ENCODE results near the gene SLC35E2B. TPM values are rescaled to one million over a fixed set of nuclear protein-coding genes. Genes with fewer than 3 reads are reported as not detected.
"Not testable (repeated sequence)": the region's sequence is repeated elsewhere in the genome, so short reads cannot be mapped to it uniquely, and the experiment has no call there.

SLC35E2B gene
- total RNA-seq, 1 experiment from 2014 or later: 41.7 TPM

GRCh38 chr1:1664941-1665814 lies 27.4 kb downstream of the SLC35E2B start:
- Histone ChIP-seq H2BK15ac (ENCODE audit: low read depth, low read length) (no peak overlapping the region), H4K5ac (ENCODE audit: insufficient read length, low read depth, low read length) (no peak overlapping the region), H3K23ac (ENCODE audit: insufficient read length, low read depth, low read length) (no peak overlapping the region), H3K79me1 (ENCODE audit: insufficient read depth, low read depth, low read length, poor library complexity, severe bottlenecking) (no peaks in the 10 kb centered on the region), H2BK120ac (ENCODE audit: low read depth, low read length, poor library complexity, severe bottlenecking) (no peak overlapping the region), H3K27me3 (ENCODE audit: insufficient read depth, low read length) (no peaks in the 10 kb centered on the region), H3K27ac (ENCODE audit: insufficient read length, low read depth, low read length) (no peak overlapping the region), H2AK5ac (ENCODE audit: insufficient read length, low read length) (no peak overlapping the region), H4K20me1 (ENCODE audit: control insufficient read depth, insufficient read depth, insufficient read length) (no peaks in the 10 kb centered on the region), H3K18ac (ENCODE audit: insufficient read length, low read depth, low read length) (no peak overlapping the region), H2BK12ac (ENCODE audit: insufficient read length, low read depth, low read length) (no peak overlapping the region), H3K4ac (ENCODE audit: low read depth, low read length) (no peak overlapping the region), H3K56ac (ENCODE audit: insufficient read length, low read depth, low read length) (no peak overlapping the region), H4K91ac (ENCODE audit: insufficient read length, low read depth, low read length) (no peak overlapping the region), H3K4me2 (ENCODE audit: insufficient read depth, insufficient read length, low read length) (no peak overlapping the region), H3T11ph (ENCODE audit: low read length) (no peak overlapping the region), H3K9me3 (ENCODE audit: control insufficient read depth, low read depth, low read length) (no peaks in the 10 kb centered on the region), H2BK5ac (ENCODE audit: insufficient read length, low read length) (no peak overlapping the region), H3K23me2 (ENCODE audit: insufficient read length, low read depth, low read length, poor library complexity, severe bottlenecking) (no peaks in the 10 kb centered on the region), H3K14ac (ENCODE audit: insufficient read depth, low read length) (no peak overlapping the region), H2BK20ac (ENCODE audit: low read depth, low read length, poor library complexity, severe bottlenecking) (no peak overlapping the region), H3K79me2 (ENCODE audit: insufficient read depth, low read length) (no peaks in the 10 kb centered on the region), H3K9ac (ENCODE audit: extremely low read depth, insufficient read length, low read length) (no peak overlapping the region), H3K4me1 (ENCODE audit: insufficient read depth, low read length) (no peaks in the 10 kb centered on the region), H2AFZ (ENCODE audit: low read length) (no peak overlapping the region), H4K8ac (replicated peaks; ENCODE audit: insufficient read length, low read depth, low read length) (no peak overlapping the region)
- no peak for TF ChIP-seq CTCF (conservative IDR thresholded peaks at IDR 0.05)
- Mint-ChIP-seq H3K27ac (0 out of 7 replicates have a peak overlapping the region, but pooled peaks of 1 of the 3 experiments have one; percentile 27), H3K4me1 (no peaks in the 10 kb centered on the region), H3K27me3 (ENCODE audit: low read depth) (no peaks in the 10 kb centered on the region), H3K9me3 (no peaks in the 10 kb centered on the region), H3K4me3 (no peak overlapping the region), H3K36me3 (ENCODE audit: insufficient read depth in 1 of 3, low read depth in 3 of 3) (peaks cover 7 to 33% (median 26%) of the 10 kb centered on the region in 3 experiments; a peak in 6 of 7 replicates)
- DNase-seq: no peak
- WGBS (ENCODE audit: extremely low coverage, insufficient read length, low lambda C conversion rate): no CpG with 5 or more reads among the region's 27 CpGs

- not testable (repeated sequence) for H3K23me2 ChIP-seq (ENCODE audit: insufficient read length, low read depth, low read length, poor library complexity, severe bottlenecking); H3K4me2 ChIP-seq (ENCODE audit: insufficient read depth, insufficient read length, low read length); H2AK5ac ChIP-seq (ENCODE audit: insufficient read length, low read length); H3K27me3 ChIP-seq (ENCODE audit: insufficient read depth, low read length); H3K4me3 Mint-ChIP-seq; H2BK5ac ChIP-seq (ENCODE audit: insufficient read length, low read length); H4K20me1 ChIP-seq (ENCODE audit: control insufficient read depth, insufficient read depth, insufficient read length); H2BK12ac ChIP-seq (ENCODE audit: insufficient read length, low read depth, low read length); H3K79me1 ChIP-seq (ENCODE audit: insufficient read depth, low read depth, low read length, poor library complexity, severe bottlenecking); H3K27me3 Mint-ChIP-seq (ENCODE audit: low read depth); H4K91ac ChIP-seq (ENCODE audit: insufficient read length, low read depth, low read length); H4K8ac ChIP-seq (replicated peaks; ENCODE audit: insufficient read length, low read depth, low read length); H3K9me3 ChIP-seq (ENCODE audit: control insufficient read depth, low read depth, low read length); H3K23ac ChIP-seq (ENCODE audit: insufficient read length, low read depth, low read length); H3K27ac Mint-ChIP-seq; H3K9ac ChIP-seq (ENCODE audit: extremely low read depth, insufficient read length, low read length); H3K9me3 Mint-ChIP-seq; H2BK15ac ChIP-seq (ENCODE audit: low read depth, low read length); DNase-seq; H2BK120ac ChIP-seq (ENCODE audit: low read depth, low read length, poor library complexity, severe bottlenecking); H2BK20ac ChIP-seq (ENCODE audit: low read depth, low read length, poor library complexity, severe bottlenecking); H3K4ac ChIP-seq (ENCODE audit: low read depth, low read length); H3K18ac ChIP-seq (ENCODE audit: insufficient read length, low read depth, low read length); H3K79me2 ChIP-seq (ENCODE audit: insufficient read depth, low read length); H3K4me1 ChIP-seq (ENCODE audit: insufficient read depth, low read length); H3T11ph ChIP-seq (ENCODE audit: low read length); H3K14ac ChIP-seq (ENCODE audit: insufficient read depth, low read length); H3K56ac ChIP-seq (ENCODE audit: insufficient read length, low read depth, low read length); H4K5ac ChIP-seq (ENCODE audit: insufficient read length, low read depth, low read length); H3K27ac ChIP-seq (ENCODE audit: insufficient read length, low read depth, low read length); H2AFZ ChIP-seq (ENCODE audit: low read length); H3K4me1 Mint-ChIP-seq
- peaks cover 5 to 27% (median 19%) of the 10 kb centered on the region in 3 experiments; a peak in 6 of 7 replicates for H3K36me3 Mint-ChIP-seq (ENCODE audit: insufficient read depth in 1 of 3, low read depth in 3 of 3)
- no CpG with 5 or more reads among the region's 11 CpGs for whole genome bisulfite sequencing (ENCODE audit: extremely low coverage, insufficient read length, low lambda C conversion rate)
These were observed 28.3 kb downstream of the SLC35E2B start for GRCh38 chr1:1664318-1664717.
